Endothelial cell of umbilical vein (primary cell): Measurements from ENCODE around the gene WEE2.

Experiments used
- EZH2 ChIP-seq: IDR thresholded peaks from 2 replicates; pipeline ENCODE4 v1.6.1; 2012; ENCODE audit warnings: borderline replicate concordance, low read depth, mild to moderate bottlenecking, moderate library complexity, low read length, inconsistent platforms; ENCODE audit not compliant: severe bottlenecking
- FOS ChIP-seq: IDR thresholded peaks from 2 replicates; pipeline ENCODE4 v1.6.1; 2011; ENCODE audit warnings: mild to moderate bottlenecking, low read length, moderate library complexity, borderline replicate concordance; ENCODE audit not compliant: insufficient read depth
- GATA2 ChIP-seq: IDR thresholded peaks from 2 replicates; pipeline ENCODE4 v1.7.0; 2011; ENCODE audit warnings: low read depth, mild to moderate bottlenecking, moderate library complexity, mixed read lengths, low read length; ENCODE audit not compliant: insufficient read length, insufficient read depth
- JUN ChIP-seq: IDR thresholded peaks from 2 replicates; pipeline ENCODE4 v1.6.1; 2011; ENCODE audit warnings: borderline replicate concordance, low read depth; ENCODE audit not compliant: insufficient read length, insufficient read depth
- MYC ChIP-seq: IDR thresholded peaks from one replicate; pipeline ENCODE4 v1.6.1; 2011; ENCODE audit warnings: mild to moderate bottlenecking, low read depth, low read length
- POLR2A ChIP-seq: IDR thresholded peaks from 2 replicates; pipeline ENCODE4 v1.6.1; 2012; ENCODE audit warnings: low read depth, mild to moderate bottlenecking, control low read depth, low read length
- POLR2AphosphoS5 ChIP-seq: IDR thresholded peaks from 2 replicates; pipeline ENCODE4 v1.6.1; 2012; ENCODE audit warnings: low read depth, mild to moderate bottlenecking, control low read depth, low read length, moderate library complexity; ENCODE audit not compliant: insufficient read depth
- TF ChIP-seq, protein P1 (sequence below), 2 donors: IDR thresholded peaks; 1 replicate in 1 of 2; 2 replicates in 1 of 2; pipeline ENCODE4 v1.5.1; 2011; ENCODE audit warnings: low read length in 2 of 2, mild to moderate bottlenecking in 2 of 2, moderate library complexity in 2 of 2, control low read depth in 1 of 2, inconsistent platforms in 1 of 2, low read depth in 1 of 2; ENCODE audit not compliant: insufficient read depth in 1 of 2; ENCODE audit errors: extremely low read depth in 1 of 2
- TF ChIP-seq, protein P2 (sequence below): IDR thresholded peaks from 2 replicates; pipeline ENCODE4 v1.6.1; 2011; ENCODE audit not compliant: insufficient read depth, insufficient read length

DNA sequence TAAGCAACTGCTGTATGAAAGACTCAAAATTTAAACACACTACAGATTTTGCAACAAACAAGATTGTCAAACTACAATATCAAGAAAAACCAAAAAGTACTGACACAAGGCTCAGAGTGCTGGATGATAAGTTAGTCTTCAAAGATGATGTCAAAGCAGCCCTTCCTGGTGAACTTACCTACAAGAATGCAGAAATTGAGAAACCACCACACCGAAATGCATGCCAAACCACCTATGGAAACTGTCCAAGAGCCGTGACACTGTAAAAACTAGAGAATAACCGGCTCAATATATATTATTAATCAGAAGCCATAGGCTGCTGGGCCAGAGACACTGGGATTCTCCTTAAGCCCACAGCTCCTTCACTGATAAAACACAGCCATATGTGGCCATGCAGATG, 31.5 kb upstream of the WEE2 start:
- TF ChIP-seq, protein P1, sequence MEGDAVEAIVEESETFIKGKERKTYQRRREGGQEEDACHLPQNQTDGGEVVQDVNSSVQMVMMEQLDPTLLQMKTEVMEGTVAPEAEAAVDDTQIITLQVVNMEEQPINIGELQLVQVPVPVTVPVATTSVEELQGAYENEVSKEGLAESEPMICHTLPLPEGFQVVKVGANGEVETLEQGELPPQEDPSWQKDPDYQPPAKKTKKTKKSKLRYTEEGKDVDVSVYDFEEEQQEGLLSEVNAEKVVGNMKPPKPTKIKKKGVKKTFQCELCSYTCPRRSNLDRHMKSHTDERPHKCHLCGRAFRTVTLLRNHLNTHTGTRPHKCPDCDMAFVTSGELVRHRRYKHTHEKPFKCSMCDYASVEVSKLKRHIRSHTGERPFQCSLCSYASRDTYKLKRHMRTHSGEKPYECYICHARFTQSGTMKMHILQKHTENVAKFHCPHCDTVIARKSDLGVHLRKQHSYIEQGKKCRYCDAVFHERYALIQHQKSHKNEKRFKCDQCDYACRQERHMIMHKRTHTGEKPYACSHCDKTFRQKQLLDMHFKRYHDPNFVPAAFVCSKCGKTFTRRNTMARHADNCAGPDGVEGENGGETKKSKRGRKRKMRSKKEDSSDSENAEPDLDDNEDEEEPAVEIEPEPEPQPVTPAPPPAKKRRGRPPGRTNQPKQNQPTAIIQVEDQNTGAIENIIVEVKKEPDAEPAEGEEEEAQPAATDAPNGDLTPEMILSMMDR (IDR thresholded peaks at IDR 0.05; ENCODE audit: extremely low read depth in 1 of 2, insufficient read depth in 1 of 2, low read depth in 1 of 2, low read length in 2 of 2) = no peak
- no peak for TF ChIP-seq POLR2A
- TF ChIP-seq, protein P2, sequence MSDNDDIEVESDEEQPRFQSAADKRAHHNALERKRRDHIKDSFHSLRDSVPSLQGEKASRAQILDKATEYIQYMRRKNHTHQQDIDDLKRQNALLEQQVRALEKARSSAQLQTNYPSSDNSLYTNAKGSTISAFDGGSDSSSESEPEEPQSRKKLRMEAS = no peak
- TF ChIP-seq MYC = no peak
- TF ChIP-seq POLR2AphosphoS5 = no peak
- no peak for TF ChIP-seq JUN
- no peak for TF ChIP-seq EZH2
- no peak for TF ChIP-seq GATA2
- TF ChIP-seq FOS = no peak
